HG03571 (cell line): Measurements from ENCODE around the gene SLC25A43.
A peak's percentile ranks its signal among the peaks of the same experiment; 100 is the strongest.
"Not testable (repeated sequence)": the region's sequence is repeated elsewhere in the genome, so short reads cannot be mapped to it uniquely, and the experiment has no call there.

Source experiments
- ATAC-seq: cut with Tn5 transposase; IDR thresholded peaks from one replicate; pipeline ENCODE4 v1.9.1; 2021; ENCODE audit not compliant: unreplicated experiment

Gene SLC25A43

DNA sequence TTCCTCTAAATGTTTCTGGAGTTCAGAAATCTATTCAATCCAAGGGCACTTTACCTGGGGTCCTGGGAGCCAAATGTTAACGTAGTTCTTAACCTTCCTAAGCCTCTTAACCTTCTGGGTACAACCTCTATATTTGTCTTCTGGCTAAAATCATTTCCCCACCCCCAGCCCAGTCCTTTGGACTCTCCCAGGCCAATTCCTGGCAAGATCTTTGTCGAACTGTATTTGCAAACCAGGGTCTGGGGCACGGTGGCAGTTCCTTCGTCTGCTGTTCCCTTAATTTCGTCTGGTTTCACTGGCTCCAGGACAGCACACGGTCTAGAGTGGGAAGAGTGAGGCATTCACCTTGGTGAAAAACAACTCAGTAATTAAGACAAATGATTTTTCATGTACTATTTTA lies 68.3 kb downstream of the SLC25A43 start:
- ATAC-seq: no peak

DNA sequence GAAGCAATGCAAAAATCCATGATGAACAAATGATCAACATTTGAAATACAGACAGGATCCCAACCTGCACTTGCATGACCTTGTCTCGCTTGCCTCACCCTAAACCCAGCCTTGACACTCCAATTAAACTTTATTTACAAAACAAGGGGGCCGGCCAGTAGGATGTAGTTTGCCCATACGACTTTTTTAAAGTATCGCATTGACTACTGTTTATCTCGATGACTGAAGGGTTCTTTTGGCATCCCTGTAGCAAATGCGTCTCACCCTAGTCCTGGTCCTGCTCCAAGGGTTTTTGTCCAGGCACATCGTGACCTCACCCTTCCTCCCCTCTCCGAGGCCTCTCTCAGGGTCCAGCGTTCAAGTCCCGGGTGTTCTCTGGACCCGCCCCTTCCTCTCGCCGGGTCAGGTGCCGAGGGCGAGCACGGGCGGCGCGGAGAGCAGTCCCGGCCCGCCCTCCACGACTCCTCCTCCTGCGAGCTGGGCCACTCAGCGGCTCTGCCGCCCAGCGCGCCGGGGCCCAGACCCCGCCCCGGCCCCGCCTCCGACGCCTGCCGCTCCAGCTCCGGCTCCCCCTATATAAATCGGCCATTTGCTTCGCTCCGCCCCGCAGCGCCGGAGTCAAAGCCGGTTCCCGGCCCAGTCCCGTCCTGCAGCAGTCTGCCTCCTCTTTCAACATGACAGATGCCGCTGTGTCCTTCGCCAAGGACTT lies 68.9 kb downstream of the SLC25A43 start, which contains the start of gene SLC25A5:
TSS of gene SLC25A5 (plus strand) at position 603 of the 709 bp plus-strand sequence. CDS start at position 675, 72 bp downstream.
- peak; percentile 90 for ATAC-seq

DNA sequence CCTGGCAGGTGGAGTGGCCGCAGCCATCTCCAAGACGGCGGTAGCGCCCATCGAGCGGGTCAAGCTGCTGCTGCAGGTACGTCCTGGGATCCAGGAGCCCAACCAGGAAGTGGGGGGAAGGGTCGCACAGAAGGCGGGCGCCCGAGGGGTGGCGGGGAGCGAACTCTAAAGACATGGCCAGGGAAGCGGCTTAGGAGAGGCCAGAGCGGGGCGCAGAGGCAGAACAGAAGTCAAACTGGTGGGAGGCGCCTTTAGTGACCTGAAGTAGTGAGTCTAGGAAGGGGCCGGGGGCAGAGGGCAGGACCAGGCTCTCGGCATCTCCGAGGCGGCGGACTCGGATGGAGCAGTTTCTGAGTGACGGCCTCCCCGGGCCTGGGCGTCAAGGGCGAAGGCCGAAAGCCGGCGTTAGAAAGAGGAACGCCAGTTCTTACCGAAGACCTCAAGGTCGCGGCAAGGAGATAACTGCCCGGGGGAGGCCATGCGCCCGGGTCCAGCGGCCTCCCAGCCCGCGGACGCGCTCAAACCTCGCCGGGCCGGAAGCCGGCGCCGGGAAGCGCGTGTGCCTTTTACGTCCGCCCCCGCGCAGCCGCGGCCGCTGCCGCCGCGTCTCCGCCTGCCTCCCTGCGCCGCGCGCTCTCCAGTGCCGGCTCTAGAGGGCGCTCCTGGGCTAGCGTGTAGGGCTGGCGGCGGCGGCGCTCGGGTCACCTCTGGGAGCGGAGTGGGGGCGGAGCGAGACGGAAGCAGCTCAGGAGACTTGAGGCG lies 69.6 kb downstream of the SLC25A43 start:
- ATAC-seq: peak; percentile 61

DNA sequence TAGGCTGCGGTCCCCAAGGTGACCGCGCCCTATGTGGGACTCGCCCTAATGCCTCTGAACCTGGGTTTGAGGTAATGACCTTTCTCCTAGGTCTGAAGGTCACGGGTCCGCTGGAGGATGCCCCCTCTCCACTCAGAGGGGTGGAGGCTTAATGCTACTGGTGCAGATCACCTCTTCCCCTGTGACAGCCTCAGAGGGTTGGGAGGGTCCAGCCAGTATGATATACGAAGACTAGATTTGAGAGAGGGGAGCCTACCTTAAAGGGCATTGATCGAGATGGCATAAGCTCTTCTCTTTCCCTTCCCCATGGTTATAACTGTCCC lies 70.1 kb downstream of the SLC25A43 start:
- no peak for ATAC-seq

DNA sequence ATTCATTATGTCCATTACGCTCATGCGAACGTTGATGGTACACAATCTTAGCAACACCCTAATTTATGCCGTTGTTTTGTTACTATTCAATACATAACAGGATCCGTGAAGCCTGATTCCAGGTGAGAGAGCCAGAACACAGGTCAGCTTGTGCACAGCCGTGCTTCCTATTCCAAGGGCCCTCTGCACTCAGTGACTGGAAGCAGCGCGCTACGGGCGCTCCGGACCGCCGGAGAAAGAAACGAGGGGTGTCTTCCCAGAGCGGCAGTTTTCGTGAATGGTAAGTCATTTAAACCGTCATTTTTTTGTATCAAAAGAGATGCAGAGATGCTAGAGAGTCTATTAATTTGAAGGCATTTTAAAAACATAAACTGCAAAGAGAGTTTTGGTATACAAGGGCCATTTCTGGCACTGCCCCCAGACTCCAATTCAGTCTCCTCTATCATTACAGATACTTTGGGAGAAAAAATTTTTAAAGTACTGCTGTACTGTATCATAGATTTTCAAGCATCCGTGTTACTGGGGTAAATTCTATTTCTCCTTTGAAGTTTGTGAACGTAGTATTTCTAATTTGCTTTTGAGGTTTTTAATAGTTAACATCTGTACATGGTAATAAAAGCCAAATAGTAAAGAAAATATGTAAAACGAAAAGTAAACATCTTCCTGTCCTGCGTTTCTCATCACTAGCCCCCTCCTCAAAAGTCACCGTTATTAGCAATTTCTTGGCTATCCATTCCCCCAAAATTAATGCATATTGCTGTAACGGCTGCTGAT lies 75.7 kb downstream of the SLC25A43 start:
- ATAC-seq: no peak

DNA sequence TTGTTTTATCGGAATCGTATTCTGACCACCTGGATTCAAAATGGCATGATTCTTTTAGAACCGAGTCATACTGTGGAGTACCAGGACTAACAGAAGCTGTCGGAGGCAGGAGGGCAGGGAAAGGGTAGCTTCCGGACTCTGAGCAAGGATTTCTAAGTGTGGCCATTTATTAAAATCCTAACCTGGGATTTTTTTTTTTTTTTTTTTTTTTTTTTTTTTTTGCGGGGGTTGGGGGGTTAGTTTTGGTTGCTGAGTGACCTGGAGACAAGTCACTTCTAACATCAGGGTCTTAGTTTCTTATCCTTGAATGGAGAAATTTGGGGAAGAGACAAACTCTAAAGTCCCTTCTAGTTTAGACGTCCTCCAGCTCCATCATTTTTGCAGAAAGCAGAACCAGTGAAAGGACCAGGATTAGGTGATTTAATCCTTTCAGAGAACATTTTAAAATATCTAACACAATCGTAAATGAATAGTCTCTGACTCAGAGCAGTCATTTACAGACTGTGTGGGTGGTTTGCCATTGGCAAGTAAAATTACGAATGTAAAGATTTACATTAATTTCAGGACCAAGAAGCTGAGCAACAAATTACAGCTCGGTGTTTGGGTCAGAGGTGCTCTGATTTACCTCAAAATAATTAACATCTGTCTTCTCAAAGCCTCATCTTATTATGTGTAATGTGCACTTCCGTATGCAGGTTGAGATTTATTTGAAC lies 76.4 kb downstream of the SLC25A43 start:
- no peak for ATAC-seq

DNA sequence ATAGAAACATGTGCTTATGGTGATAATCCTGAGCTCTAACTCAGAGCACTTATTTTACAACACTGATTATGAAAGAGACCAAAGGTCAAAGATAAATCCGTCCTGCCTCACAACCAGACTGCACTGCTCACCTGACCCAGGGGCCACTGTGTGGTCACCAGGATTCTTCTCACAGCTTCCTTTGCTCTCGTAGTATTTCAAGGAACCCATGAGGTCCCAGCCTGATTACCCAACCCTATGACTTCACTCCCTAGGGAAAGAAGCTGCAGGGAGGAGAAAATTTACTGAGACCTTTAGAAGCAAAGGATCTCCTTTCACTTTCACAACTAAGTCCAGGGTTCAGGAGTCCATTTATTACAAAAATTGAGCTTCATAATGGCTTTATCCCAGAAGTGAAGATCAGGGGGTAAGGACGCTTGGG lies 78.7 kb downstream of the SLC25A43 start:
- no peak for ATAC-seq

DNA sequence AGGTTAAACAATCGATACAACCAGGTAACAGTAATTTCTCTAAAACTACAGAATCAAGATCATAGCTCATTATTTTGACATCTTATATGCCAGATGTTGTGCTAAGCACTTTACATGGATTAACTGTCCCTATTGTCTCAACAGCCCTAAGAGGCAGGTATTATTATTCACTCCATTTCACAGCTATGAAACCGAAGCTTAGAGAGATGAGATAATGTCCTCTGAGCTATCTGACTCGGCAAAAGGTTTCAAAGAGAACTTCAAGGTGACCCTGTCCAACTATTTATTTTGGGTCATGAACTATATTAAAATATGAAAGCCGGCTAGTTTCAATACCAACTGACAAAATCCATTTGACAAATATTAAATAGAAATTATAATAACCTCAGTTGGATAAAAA lies 79.4 kb downstream of the SLC25A43 start:
- ATAC-seq: no peak

DNA sequence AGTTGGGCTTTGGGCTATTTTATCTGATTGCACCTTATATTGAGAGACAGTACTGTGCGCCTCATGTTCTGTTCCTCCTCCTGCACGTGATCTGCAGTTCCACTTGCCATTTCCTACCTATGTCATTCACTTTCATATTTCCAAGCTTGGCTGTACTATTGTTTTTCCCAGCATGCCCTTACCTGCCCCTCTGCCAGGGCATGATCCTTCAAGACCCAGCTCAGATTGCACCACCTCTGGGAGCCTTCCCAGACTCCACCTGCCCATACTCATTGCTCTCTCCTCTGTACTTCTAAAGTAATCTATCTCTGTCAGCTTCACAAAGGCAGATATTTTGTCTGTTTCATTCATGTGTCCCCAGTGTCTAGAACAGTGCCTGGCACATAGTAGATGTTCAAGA lies 80.7 kb downstream of the SLC25A43 start:
- no peak for ATAC-seq

DNA sequence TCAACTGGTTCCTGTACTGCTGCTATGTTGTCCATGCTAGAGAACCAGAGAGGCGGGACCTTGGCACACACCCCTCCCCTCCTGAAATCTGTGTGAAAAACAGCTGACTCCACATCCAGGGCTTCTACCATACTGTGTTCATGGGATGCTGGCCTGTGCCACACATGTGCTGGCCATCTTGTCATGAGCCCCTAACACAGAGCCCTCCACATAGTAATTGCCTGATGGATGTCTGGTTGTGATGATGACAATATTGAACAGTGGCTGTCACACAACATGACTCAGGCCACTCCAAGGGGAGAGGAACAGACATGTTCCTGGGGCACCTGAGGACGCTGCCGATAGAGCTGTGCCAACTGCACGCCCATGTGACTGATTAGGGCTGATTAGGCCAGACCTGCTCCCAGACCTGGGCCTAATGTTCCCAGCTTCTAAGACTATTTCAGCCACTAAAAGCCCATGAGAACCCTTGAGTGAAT lies 82.2 kb downstream of the SLC25A43 start:
- no peak for ATAC-seq

DNA sequence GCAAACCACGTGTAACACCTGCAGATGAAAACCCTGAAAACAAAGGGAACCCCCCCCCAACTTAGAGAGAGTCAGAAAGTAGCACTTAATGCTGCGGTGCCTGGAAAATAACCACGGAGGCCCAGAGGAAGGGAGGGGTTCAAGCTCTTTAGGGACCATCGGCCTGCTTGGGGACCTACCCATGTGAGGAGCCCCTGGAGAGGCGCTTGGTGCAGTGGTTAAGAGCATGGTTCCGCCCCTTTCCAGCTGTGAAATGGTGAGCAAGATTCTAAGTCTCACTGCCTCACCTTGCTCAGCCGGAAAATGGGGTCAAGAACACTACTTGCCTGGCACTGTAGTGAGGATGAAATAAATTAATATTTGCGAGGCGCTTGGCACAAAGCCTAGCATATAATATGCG lies 82.9 kb downstream of the SLC25A43 start:
- ATAC-seq: no peak

DNA sequence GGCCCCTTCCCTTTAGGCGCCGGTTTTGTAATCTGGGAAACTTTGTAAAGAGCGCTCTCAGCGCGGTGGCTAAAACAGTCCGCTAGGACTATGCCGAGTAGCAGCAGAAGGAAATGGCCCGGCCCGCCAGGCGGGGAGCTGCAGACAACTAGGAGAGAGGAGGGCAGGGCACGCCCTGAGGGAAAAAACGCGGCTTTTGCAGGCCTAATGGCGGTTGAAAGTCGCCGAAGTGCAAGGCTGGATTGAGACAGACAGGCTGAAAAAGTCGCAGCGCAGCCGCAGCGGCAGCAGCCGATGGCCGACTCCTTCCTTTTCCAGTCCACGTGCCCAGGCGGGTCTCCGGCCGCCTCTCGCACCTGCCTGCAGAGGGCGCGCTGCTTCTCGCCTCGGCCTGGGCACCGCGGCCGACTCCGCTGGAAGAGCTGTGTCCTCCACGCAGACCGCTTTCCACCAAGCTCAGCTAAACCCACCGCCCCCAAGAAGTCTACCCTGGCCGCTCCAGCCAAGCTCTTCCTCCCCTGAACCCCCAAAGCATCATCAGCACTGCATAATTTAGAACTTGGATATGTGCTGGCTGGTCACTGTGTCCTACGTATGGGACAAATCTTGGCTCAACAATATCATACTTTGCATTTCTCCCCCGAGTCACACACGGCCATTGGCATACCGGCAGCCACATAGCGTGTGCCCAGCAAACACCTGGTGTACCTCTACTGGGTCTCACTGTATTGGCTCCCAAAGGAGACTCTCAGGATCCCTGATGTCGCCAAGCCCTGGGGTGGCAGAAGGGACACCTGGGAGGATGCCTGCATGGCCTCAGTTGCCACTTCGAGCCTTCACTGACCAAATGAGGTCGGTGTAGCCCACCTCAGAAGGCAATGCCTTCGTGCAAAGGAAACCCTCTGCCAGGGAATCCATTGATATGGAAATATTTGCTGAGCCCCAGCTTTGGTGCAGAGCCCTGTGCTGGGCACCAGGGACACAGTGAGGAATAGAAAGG lies 83.6 kb downstream of the SLC25A43 start:
- ATAC-seq: peak; percentile 78

DNA sequence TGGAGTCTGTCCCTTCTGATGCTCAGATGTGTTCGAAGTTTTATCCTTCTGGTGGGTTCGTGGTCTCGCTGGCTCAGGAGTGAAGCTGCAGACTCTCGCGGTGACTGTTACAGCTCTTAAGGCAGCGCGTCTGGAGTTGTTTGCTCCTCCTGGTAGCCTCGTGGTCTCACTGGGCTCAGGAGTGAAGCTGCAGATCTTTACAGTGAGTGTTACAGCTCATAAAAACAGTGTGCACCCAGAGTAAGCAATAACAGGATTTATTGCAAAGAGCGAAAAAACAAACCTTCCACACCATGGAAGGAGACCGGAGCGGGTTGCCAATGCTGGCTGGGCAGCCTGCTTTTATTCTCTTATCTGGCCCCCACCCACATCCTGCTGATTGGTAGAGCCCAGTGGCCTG lies 87.6 kb downstream of the SLC25A43 start:
- no peak for ATAC-seq

DNA sequence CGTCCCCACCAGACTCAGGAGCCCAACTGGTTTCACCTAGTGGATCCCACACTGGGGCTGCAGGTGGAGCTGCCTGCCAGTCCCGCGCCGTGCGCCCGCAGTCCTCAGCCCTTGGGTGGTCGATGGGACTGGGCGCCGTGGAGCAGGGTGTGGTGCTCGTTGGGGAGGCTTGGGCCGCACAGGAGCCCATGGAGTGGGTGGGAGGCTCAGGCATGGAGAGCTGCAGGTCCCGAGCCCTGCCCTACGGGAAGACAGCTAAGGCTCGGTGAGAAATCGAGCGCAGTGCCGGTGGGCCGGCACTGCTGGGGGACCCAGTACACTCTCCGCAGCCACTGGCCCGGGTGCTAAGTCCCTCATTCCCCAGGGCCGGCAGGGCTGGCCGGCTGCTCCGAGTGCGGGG lies 88.6 kb downstream of the SLC25A43 start:
- not testable (repeated sequence) for ATAC-seq

DNA sequence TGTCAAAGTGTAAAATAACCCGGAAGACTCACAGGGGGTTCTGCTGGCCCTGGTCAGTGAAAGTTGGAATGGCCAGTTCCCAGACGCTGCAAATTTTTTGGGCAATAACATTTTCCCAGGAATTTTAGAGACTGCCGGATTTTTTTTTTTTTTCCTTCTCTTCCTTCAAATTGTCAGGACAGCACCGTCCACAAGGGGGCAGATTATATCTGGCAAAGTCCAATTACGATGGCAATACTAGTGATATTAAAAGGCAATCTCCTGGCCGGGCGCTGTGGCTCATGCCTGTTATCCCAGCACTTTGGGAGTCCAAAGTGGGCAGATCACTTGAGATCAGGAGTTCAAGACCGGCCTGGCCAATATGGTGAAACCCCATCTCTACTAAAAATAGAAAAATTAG lies 89.6 kb downstream of the SLC25A43 start:
- ATAC-seq: no peak

DNA sequence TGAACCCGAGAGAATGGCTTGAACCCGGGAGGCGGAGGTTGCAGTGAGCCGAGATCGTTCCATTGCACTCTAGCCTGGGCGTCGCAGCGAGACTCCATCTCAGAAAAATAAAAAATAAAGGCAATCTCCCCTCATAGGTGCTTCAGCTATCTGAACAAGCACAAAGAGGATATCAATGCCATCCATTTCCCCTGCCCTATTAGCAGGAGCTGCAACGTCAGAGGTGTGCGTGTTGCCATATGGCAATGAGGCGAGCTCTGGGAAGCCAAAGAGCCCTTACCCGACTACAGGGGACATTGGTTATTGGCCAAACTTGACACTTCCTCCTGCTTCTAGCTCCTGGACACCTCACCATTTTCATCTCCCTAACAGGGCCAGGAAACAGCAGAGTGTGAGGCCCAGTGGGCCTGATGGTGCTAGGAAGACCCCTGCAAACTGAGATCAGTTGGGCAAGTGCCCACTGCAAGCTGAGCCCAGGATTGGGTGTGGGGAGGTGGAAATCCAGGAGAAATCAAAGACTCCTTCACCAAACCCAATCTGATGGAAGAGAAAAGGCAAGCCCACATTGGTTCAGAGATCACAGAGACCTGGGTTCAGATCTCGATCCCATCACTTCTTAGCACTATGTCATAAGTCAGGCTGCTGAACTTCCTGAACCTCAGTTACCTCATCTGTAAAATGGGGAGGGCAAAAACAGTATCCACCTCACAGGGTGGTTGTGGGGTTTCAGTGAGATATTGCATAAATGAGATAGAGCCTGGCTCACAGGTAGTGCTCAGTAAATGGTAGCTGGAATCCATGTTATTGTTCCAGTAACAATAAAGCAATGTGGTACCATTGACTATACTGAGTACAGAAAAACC lies 90.3 kb downstream of the SLC25A43 start:
- no peak for ATAC-seq

DNA sequence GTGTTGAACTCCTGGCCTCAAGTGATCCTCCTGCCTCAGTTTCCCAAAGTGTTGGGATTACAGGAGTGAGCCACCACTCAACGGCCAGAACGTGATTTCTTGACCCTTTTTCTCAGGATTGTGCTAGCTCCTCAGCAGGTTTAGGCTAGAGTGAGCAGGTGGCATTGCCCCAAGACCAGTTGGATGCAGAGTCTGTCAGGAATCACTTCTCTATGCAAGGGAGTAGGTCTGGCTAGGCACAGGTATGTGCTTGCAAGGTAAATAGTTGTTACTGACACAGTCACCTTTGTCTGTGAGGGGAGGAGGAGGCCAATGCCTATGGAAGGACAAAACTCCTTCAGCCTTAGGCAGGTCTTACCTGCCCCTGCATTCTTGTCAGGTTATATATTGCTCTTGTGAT lies 93.3 kb downstream of the SLC25A43 start:
- ATAC-seq: no peak

DNA sequence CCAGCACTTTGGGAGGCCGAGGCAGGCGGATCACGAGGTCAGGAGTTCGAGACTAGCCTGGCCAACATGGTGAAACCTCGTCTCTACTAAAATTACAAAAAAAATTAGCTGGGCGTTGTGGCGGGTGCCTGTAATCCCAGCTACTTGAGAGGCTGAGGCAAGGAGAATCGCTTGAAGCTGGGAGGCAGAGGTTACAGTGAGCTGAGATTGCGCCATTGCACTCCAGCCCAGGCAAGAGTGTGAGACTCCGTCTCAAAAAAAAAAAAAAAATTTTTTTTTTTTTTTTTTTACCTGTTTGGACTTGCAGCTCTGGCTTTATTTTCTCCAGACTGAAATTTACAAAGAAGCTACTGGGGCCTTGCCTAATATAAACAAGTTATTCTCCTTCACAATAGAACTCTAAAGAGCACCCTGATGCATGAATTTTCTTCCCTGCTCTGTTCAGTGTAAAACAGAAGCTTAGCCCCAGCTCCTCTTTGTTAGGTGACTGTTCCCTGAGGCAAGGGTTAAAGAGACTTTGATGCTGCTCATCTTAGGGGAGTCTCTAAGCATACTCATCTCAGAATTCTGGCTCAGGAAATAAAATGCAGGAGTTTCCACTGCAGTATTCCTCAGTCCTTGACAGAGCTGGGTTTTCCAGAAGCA lies 94.8 kb downstream of the SLC25A43 start:
- ATAC-seq: not testable (repeated sequence)
